SK-N-SH treated with all-trans-retinoic acid at 6 μM for 48 hours (cell line): ENCODE data around the gene PLCL2.

Source experiments
- ATAC-seq: fragments of 200-7000 bp; cut with Tn5 transposase; 3 replicates; pipeline ENCODE4 v1.9.1; 2020; ENCODE audit warnings: mild to moderate bottlenecking, moderate library complexity
- ARNTL ChIP-seq: fragments of 450-650 bp; formaldehyde crosslinking; IDR thresholded peaks from 2 replicates; pipeline ENCODE4 v1.5.0; 2020; ENCODE audit warnings: low read depth, mild to moderate bottlenecking, moderate library complexity, borderline replicate concordance
- BACH2 ChIP-seq: fragments of 250-450 bp; sonication (Bioruptor Pico); IDR thresholded peaks from 2 replicates; pipeline ENCODE4 v1.9.0; 2021; ENCODE audit warnings: mild to moderate bottlenecking, borderline replicate concordance
- CREB5 ChIP-seq: fragments of 250-450 bp; sonication (Bioruptor Pico); IDR thresholded peaks from 2 replicates; pipeline ENCODE4 v1.5.1; 2020; ENCODE audit warnings: low read depth, mild to moderate bottlenecking, moderate library complexity
- CSDC2 ChIP-seq: fragments of 250-450 bp; sonication (Bioruptor Pico); IDR thresholded peaks from 2 replicates; pipeline ENCODE4 v1.5.0; 2020; ENCODE audit warnings: mild to moderate bottlenecking, moderate library complexity
- CSRNP3 ChIP-seq: fragments of 250-450 bp; sonication (Bioruptor Pico); IDR thresholded peaks from 2 replicates; pipeline ENCODE4 v1.5.1; 2021; ENCODE audit warnings: mild to moderate bottlenecking, moderate library complexity
- GLIS3 ChIP-seq: fragments of 250-450 bp; sonication (Bioruptor Pico); IDR thresholded peaks from 2 replicates; pipeline ENCODE4 v1.5.0; 2020; ENCODE audit warnings: mild to moderate bottlenecking, moderate library complexity
- ISL1 ChIP-seq: fragments of 250-450 bp; sonication (Bioruptor Pico); IDR thresholded peaks from 2 replicates; pipeline ENCODE4 v2.1.2; 2022; ENCODE audit warnings: mild to moderate bottlenecking, moderate library complexity
- OSR1 ChIP-seq: fragments of 250-450 bp; sonication (Bioruptor Pico); IDR thresholded peaks from 2 replicates; pipeline ENCODE4 v1.8.0; 2022; ENCODE audit warnings: moderate library complexity, mild to moderate bottlenecking, inconsistent platforms
- PPARA ChIP-seq: fragments of 250-450 bp; sonication (Bioruptor Pico); IDR thresholded peaks from 2 replicates; pipeline ENCODE4 v1.5.0; 2020; ENCODE audit warnings: mild to moderate bottlenecking, borderline replicate concordance
- RARB ChIP-seq: fragments of 250-450 bp; sonication (Bioruptor Pico); IDR thresholded peaks from 2 replicates; pipeline ENCODE4 v1.8.0; 2021; ENCODE audit warnings: mild to moderate bottlenecking, moderate library complexity
- TOX ChIP-seq: fragments of 250-450 bp; sonication (Bioruptor Pico); IDR thresholded peaks from 2 replicates; pipeline ENCODE4 v1.8.0; 2021; ENCODE audit warnings: mild to moderate bottlenecking, moderate library complexity, borderline replicate concordance
- ZC3H10 ChIP-seq: fragments of 250-450 bp; sonication (Bioruptor Pico); IDR thresholded peaks from 2 replicates; pipeline ENCODE4 v1.5.1; 2021; ENCODE audit warnings: mild to moderate bottlenecking, moderate library complexity
- ZFP30 ChIP-seq: fragments of 450-650 bp; formaldehyde crosslinking; IDR thresholded peaks from 2 replicates; pipeline ENCODE4 v1.5.0; 2022; ENCODE audit warnings: mild to moderate bottlenecking, moderate library complexity
- ZNF565 ChIP-seq: fragments of 450-650 bp; formaldehyde crosslinking; conservative IDR thresholded peaks from 2 replicates; pipeline ENCODE4 v1.5.0; 2020; ENCODE audit warnings: low read depth, mild to moderate bottlenecking, moderate library complexity
- ZNF70 ChIP-seq: fragments of 450-650 bp; formaldehyde crosslinking; IDR thresholded peaks from 2 replicates; pipeline ENCODE4 v1.5.0; 2020; ENCODE audit warnings: mild to moderate bottlenecking, moderate library complexity
- TF ChIP-seq, protein P1 (sequence below): fragments of 250-450 bp; sonication (Bioruptor Pico); IDR thresholded peaks from 2 replicates; pipeline ENCODE4 v1.8.0; 2020; ENCODE audit warnings: mild to moderate bottlenecking, moderate library complexity, borderline replicate concordance
- TF ChIP-seq, protein P2 (sequence below): fragments of 250-450 bp; sonication (Bioruptor Pico); IDR thresholded peaks from 2 replicates; pipeline ENCODE4 v1.5.0; 2020; ENCODE audit warnings: mild to moderate bottlenecking, moderate library complexity

Gene PLCL2

GRCh38 chr3:16839271-16840100 is 45.3 kb upstream of the PLCL2 start:
- ATAC-seq: no peak; the same call in 2 of the 3 replicates
- TF ChIP-seq RARB (CRISPR knock-in tag) (no peak), CREB5 (CRISPR knock-in tag) (no peak), ISL1 (CRISPR knock-in tag) (no peak), GLIS3 (CRISPR knock-in tag) (no peak), CSRNP3 (no peak), ZNF565 (CRISPR knock-in tag) (no peak), ZFP30 (CRISPR knock-in tag) (no peak), TOX (CRISPR knock-in tag) (no peak), ZNF70 (no peak), ARNTL (no peak), CSDC2 (CRISPR knock-in tag) (no peak), PPARA (CRISPR knock-in tag) (no peak), BACH2 (no peak), OSR1 (CRISPR knock-in tag) (no peak), ZC3H10 (CRISPR knock-in tag) (no peak)
- TF ChIP-seq, protein P1, sequence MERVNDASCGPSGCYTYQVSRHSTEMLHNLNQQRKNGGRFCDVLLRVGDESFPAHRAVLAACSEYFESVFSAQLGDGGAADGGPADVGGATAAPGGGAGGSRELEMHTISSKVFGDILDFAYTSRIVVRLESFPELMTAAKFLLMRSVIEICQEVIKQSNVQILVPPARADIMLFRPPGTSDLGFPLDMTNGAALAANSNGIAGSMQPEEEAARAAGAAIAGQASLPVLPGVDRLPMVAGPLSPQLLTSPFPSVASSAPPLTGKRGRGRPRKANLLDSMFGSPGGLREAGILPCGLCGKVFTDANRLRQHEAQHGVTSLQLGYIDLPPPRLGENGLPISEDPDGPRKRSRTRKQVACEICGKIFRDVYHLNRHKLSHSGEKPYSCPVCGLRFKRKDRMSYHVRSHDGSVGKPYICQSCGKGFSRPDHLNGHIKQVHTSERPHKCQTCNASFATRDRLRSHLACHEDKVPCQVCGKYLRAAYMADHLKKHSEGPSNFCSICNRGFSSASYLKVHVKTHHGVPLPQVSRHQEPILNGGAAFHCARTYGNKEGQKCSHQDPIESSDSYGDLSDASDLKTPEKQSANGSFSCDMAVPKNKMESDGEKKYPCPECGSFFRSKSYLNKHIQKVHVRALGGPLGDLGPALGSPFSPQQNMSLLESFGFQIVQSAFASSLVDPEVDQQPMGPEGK (CRISPR knock-in tag): no peak

- no peak for ATAC-seq
Measured at GRCh38 chr3:16840101-16840424, 44.7 kb upstream of the PLCL2 start.

More at GRCh38 chr3:16840101-16840424, 44.7 kb upstream of the PLCL2 start:
- TF ChIP-seq GLIS3 (CRISPR knock-in tag) (no peak), BACH2 (no peak), RARB (CRISPR knock-in tag) (no peak), CREB5 (CRISPR knock-in tag) (no peak)
- TF ChIP-seq, protein P1 (CRISPR knock-in tag): no peak
- TF ChIP-seq, protein P2, sequence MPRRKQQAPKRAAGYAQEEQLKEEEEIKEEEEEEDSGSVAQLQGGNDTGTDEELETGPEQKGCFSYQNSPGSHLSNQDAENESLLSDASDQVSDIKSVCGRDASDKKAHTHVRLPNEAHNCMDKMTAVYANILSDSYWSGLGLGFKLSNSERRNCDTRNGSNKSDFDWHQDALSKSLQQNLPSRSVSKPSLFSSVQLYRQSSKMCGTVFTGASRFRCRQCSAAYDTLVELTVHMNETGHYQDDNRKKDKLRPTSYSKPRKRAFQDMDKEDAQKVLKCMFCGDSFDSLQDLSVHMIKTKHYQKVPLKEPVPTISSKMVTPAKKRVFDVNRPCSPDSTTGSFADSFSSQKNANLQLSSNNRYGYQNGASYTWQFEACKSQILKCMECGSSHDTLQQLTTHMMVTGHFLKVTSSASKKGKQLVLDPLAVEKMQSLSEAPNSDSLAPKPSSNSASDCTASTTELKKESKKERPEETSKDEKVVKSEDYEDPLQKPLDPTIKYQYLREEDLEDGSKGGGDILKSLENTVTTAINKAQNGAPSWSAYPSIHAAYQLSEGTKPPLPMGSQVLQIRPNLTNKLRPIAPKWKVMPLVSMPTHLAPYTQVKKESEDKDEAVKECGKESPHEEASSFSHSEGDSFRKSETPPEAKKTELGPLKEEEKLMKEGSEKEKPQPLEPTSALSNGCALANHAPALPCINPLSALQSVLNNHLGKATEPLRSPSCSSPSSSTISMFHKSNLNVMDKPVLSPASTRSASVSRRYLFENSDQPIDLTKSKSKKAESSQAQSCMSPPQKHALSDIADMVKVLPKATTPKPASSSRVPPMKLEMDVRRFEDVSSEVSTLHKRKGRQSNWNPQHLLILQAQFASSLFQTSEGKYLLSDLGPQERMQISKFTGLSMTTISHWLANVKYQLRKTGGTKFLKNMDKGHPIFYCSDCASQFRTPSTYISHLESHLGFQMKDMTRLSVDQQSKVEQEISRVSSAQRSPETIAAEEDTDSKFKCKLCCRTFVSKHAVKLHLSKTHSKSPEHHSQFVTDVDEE (CRISPR knock-in tag): no peak
